Mesenchymal stem cell (in vitro differentiated cells and primary cell): ENCODE results near the gene RASAL2.

ENCODE experiments used
- DNase-seq: peaks from one replicate; pipeline ENCODE4 v3.0.0-alpha.2; 2013
- H2AFZ ChIP-seq: one replicate; pipeline ENCODE4 v1.6.1; 2013; ENCODE audit warnings: low read depth, mild to moderate bottlenecking, control low read depth, inconsistent platforms, low read length, moderate library complexity
- H2AK5ac ChIP-seq: 2 replicates; pipeline ENCODE4 v1.6.1; 2013; ENCODE audit warnings: low read length, moderate library complexity, mild to moderate bottlenecking, inconsistent platforms; ENCODE audit not compliant: severe bottlenecking
- H2BK120ac ChIP-seq: one replicate; pipeline ENCODE4 v1.6.1; 2013; ENCODE audit warnings: low read depth, mild to moderate bottlenecking, inconsistent platforms, low read length, moderate library complexity
- H2BK12ac ChIP-seq, 2 experiments: one replicate each; pipeline ENCODE4 v1.6.1; 2013; ENCODE audit warnings: inconsistent platforms in 2 of 2, low read length in 2 of 2, mild to moderate bottlenecking in 2 of 2, moderate library complexity in 2 of 2, control low read depth in 1 of 2
- H2BK15ac ChIP-seq: one replicate; pipeline ENCODE4 v1.6.1; 2013; ENCODE audit warnings: mild to moderate bottlenecking, low read depth, inconsistent platforms; ENCODE audit not compliant: poor library complexity, severe bottlenecking
- H2BK5ac ChIP-seq: 2 replicates; pipeline ENCODE4 v1.6.1; 2013; ENCODE audit warnings: low read depth, mild to moderate bottlenecking, low read length, control low read depth, inconsistent platforms; ENCODE audit not compliant: poor library complexity, severe bottlenecking
- H3K14ac ChIP-seq, 2 experiments: one replicate each; pipeline ENCODE4 v1.6.1; 2013; ENCODE audit warnings: inconsistent platforms in 2 of 2, low read length in 2 of 2, control low read depth in 1 of 2, mild to moderate bottlenecking in 1 of 2, moderate library complexity in 1 of 2
- H3K18ac ChIP-seq, 2 experiments: one replicate each; pipeline ENCODE4 v1.6.1; 2013; ENCODE audit warnings: inconsistent platforms in 2 of 2, low read length in 2 of 2, control low read depth in 1 of 2, low read depth in 1 of 2, mild to moderate bottlenecking in 1 of 2
- H3K23ac ChIP-seq, 2 experiments: one replicate each; pipeline ENCODE4 v1.6.1; 2013; ENCODE audit warnings: inconsistent platforms in 2 of 2, low read length in 2 of 2, mild to moderate bottlenecking in 2 of 2, moderate library complexity in 2 of 2, control low read depth in 1 of 2
- H3K27ac ChIP-seq: 2 replicates; pipeline ENCODE4 v1.5.1; 2013; ENCODE audit warnings: mild to moderate bottlenecking, moderate library complexity, low read length, control low read depth, inconsistent platforms; ENCODE audit not compliant: poor library complexity, severe bottlenecking
- H3K27me3 ChIP-seq, 2 experiments: 2 replicates each; pipeline versions ENCODE4 v1.6.1 to v1.7.0; 2013; ENCODE audit warnings: low read length in 2 of 2, mild to moderate bottlenecking in 2 of 2, moderate library complexity in 2 of 2, control low read depth in 1 of 2, inconsistent platforms in 1 of 2; ENCODE audit not compliant: control insufficient read depth in 1 of 2, insufficient read depth in 1 of 2
- H3K36me3 ChIP-seq, 2 experiments: 2 replicates each; pipeline versions ENCODE4 v1.6.1 to v1.7.0; 2013; ENCODE audit warnings: low read length in 2 of 2, control low read depth in 1 of 2, inconsistent platforms in 1 of 2, low read depth in 1 of 2, mild to moderate bottlenecking in 1 of 2; ENCODE audit not compliant: insufficient read depth in 2 of 2, control insufficient read depth in 1 of 2
- H3K4ac ChIP-seq, 2 experiments: one replicate each; pipeline ENCODE4 v1.6.1; 2013; ENCODE audit warnings: inconsistent platforms in 2 of 2, low read length in 2 of 2, mild to moderate bottlenecking in 2 of 2, moderate library complexity in 2 of 2, control low read depth in 1 of 2, low read depth in 1 of 2
- H3K4me1 ChIP-seq: 2 replicates; pipeline ENCODE4 v1.6.1; 2013; ENCODE audit warnings: low read depth, low read length, control low read depth; ENCODE audit not compliant: control insufficient read depth, insufficient read depth
- H3K4me2 ChIP-seq: 2 replicates; pipeline ENCODE4 v1.6.1; 2013; ENCODE audit warnings: low read length, mild to moderate bottlenecking, inconsistent platforms; ENCODE audit not compliant: poor library complexity, severe bottlenecking
- H3K4me3 ChIP-seq, 2 experiments: 2 replicates each; pipeline versions ENCODE4 v1.5.1 to v1.7.0; 2013; ENCODE audit warnings: low read length in 2 of 2, mild to moderate bottlenecking in 2 of 2, control low read depth in 1 of 2, low read depth in 1 of 2; ENCODE audit not compliant: insufficient read depth in 1 of 2
- H3K79me1 ChIP-seq: replicated peaks from 2 replicates; pipeline ENCODE4 v1.6.1; 2013; ENCODE audit warnings: mild to moderate bottlenecking, control low read depth, low read length, inconsistent platforms; ENCODE audit not compliant: poor library complexity, severe bottlenecking
- H3K9ac ChIP-seq: 2 replicates; pipeline ENCODE4 v1.7.0; 2013; ENCODE audit warnings: mild to moderate bottlenecking, low read length, moderate library complexity
- H3K9me3 ChIP-seq: 2 replicates; pipeline ENCODE4 v1.7.0; 2013; ENCODE audit warnings: mild to moderate bottlenecking, low read length; ENCODE audit not compliant: control insufficient read depth
- H4K8ac ChIP-seq: one replicate; pipeline ENCODE4 v1.6.1; 2013; ENCODE audit warnings: inconsistent platforms, mild to moderate bottlenecking, low read length, moderate library complexity
- H4K91ac ChIP-seq: one replicate; pipeline ENCODE4 v1.6.1; 2013; ENCODE audit warnings: mild to moderate bottlenecking, low read length, inconsistent platforms
- WGBS: methylation state at CpG from one replicate; pipeline ENCODE4 v1.1.7; 2013; ENCODE audit warnings: mixed read lengths; 5-methylcytosine and 5-hydroxymethylcytosine counted together

Gene RASAL2

DNA sequence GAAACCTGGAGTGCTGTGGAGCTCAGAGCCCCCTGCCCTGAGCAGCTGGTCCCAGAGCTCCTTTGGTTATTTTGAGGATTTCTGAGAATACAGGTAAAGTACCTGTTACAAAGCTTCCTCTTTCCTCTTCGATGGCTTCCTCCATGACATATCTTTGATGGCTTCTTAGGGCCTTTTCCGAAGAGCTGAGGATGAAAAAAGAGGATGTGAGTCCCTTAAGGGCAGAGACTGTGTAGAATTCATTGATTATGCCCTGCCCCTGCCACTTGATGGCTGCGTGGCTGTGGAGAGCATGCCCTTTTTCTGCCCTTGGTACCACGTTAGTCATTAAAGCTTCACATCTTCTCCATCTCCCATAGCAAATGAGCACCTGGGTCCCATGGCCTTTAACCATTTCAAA, 433.2 kb downstream of the RASAL2 start:
- Histone ChIP-seq H2AK5ac (no peak overlapping the region), H3K9me3 (peaks cover 4% of the 10 kb centered on the region), H2BK12ac (no peak overlapping the region), H4K91ac (no peak overlapping the region), H3K9ac (no peak overlapping the region), H2BK5ac (no peak overlapping the region), H3K27ac (no peak overlapping the region), H3K27me3 (no peaks in the 10 kb centered on the region), H2BK120ac (no peak overlapping the region), H3K79me1 (no peaks in the 10 kb centered on the region), H3K4ac (no peak overlapping the region), H3K4me3 (no peak overlapping the region), H3K23ac (no peak overlapping the region), H2AFZ (no peak overlapping the region), H3K14ac (no peak overlapping the region), H3K18ac (no peak overlapping the region), H4K8ac (no peak overlapping the region), H2BK15ac (no peak overlapping the region), H3K4me2 (no peak overlapping the region), H3K4me1 (peaks cover 20% of the 10 kb centered on the region), H3K36me3 (no peaks in the 10 kb centered on the region)
- no peak for DNase-seq
- 92% methylated on average over 3 of the region's 4 CpGs for WGBS

DNA sequence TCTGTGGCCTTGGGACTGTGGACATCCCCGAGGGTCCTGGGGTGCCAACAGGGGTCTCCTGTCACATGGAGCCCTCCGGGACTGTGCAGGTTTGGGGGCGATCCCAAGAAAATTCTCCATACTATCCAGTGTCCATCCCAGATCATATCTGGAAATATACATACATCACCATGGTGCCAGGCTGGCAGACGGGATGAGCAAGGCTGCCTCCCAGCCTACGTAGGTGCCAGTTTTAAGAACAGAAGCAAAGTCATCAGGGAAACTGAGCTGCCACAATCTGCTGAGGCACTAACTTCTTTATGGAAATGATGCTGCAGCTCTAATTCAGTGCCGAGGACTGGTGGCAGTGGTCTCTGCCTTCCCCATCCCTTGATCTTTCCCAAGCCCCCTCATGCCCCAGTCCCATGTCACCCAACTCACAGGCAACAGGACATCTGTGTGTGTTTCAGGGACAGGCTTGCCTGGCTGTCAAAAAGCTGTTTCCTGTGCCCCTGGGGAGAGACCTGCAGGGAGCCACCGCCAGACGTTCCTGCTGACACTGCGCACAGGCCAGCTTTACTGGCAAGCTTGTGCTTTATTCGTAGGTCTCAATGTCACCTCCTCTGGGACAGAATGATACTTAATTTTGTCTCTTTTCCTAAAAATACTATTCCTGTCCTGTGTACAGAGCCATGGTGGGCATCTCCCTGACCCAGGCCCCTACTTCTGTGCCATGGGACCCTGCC, 434.5 kb downstream of the RASAL2 start:
- H3K79me1 ChIP-seq = no peaks in the 10 kb centered on the region
- no peaks in the 10 kb centered on the region for H3K27me3 ChIP-seq
- peaks cover 22% of the 10 kb centered on the region for H3K4me1 ChIP-seq
- H4K91ac ChIP-seq = no peak overlapping the region
- H3K27ac ChIP-seq = no peak overlapping the region
- WGBS = 84% methylated on average over 10 of the region's 10 CpGs
- no peaks in the 10 kb centered on the region for H3K36me3 ChIP-seq
- H2BK5ac ChIP-seq = no peak overlapping the region
- H3K18ac ChIP-seq = peak overlapping the region in 1 of 2 experiments; percentile 1
- H3K23ac ChIP-seq = no peak overlapping the region
- H3K9ac ChIP-seq = no peak overlapping the region
- no peak overlapping the region for H2AFZ ChIP-seq
- no peak overlapping the region for H2BK12ac ChIP-seq
- H3K4me2 ChIP-seq = no peak overlapping the region
- peak overlapping the region; percentile 46 for H2AK5ac ChIP-seq
- no peak overlapping the region for H2BK15ac ChIP-seq
- H4K8ac ChIP-seq = no peak overlapping the region
- H3K9me3 ChIP-seq = peaks cover 4% of the 10 kb centered on the region
- no peak overlapping the region for H3K14ac ChIP-seq
- no peak for DNase-seq
- H3K4me3 ChIP-seq = no peak overlapping the region
- H2BK120ac ChIP-seq = no peak overlapping the region
- no peak overlapping the region for H3K4ac ChIP-seq

DNA sequence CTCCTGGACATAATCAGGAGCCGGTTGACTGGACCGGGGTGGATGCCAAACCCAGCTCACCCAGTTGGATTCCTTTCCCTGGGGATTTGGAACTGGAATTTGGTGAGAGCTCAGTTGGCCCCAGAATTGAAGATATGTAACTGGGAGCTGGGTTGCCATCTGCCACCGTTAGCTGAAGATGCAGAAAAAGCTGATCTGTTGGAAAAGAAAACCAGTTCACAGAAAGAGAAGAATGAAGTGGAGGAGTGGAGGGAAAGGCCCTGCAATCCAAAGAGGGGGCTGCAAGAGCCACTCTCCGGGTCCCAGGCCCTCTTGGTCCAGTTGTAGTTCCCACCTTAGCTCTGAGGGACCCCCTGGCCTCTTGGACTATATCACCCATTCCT, 435.0 kb downstream of the RASAL2 start:
- H2AFZ ChIP-seq = no peak overlapping the region
- no peak overlapping the region for H3K4me2 ChIP-seq
- no peak overlapping the region for H3K23ac ChIP-seq
- no peaks in the 10 kb centered on the region for H3K79me1 ChIP-seq
- H3K18ac ChIP-seq = no peak overlapping the region
- H2BK120ac ChIP-seq = no peak overlapping the region
- H3K4me1 ChIP-seq = peaks cover 22% of the 10 kb centered on the region
- no peak overlapping the region for H3K4ac ChIP-seq
- H4K91ac ChIP-seq = no peak overlapping the region
- H3K9me3 ChIP-seq = peaks cover 4% of the 10 kb centered on the region
- H2AK5ac ChIP-seq = peak overlapping the region; percentile 62
- no peak overlapping the region for H3K27ac ChIP-seq
- no peaks in the 10 kb centered on the region for H3K27me3 ChIP-seq
- no peak overlapping the region for H2BK12ac ChIP-seq
- H4K8ac ChIP-seq = no peak overlapping the region
- WGBS = 88% methylated on average over 4 of the region's 4 CpGs
- DNase-seq = no peak
- no peak overlapping the region for H2BK5ac ChIP-seq
- H3K4me3 ChIP-seq = no peak overlapping the region
- H3K36me3 ChIP-seq = no peaks in the 10 kb centered on the region
- H3K14ac ChIP-seq = no peak overlapping the region
- H3K9ac ChIP-seq = no peak overlapping the region
- H2BK15ac ChIP-seq = no peak overlapping the region

- Histone ChIP-seq H3K27ac (no peak overlapping the region), H2BK5ac (peak overlapping the region; percentile 66), H4K8ac (no peak overlapping the region), H3K79me1 (no peaks in the 10 kb centered on the region), H2BK15ac (no peak overlapping the region), H3K9ac (no peak overlapping the region), H3K4me3 (no peak overlapping the region), H2AFZ (no peak overlapping the region), H2BK120ac (no peak overlapping the region), H3K4me2 (no peak overlapping the region), H3K23ac (no peak overlapping the region), H4K91ac (no peak overlapping the region), H3K4ac (no peak overlapping the region), H3K4me1 (peaks cover 25% of the 10 kb centered on the region), H2BK12ac (no peak overlapping the region), H3K18ac (no peak overlapping the region), H3K27me3 (no peaks in the 10 kb centered on the region), H3K14ac (no peak overlapping the region), H3K9me3 (peaks cover 2% of the 10 kb centered on the region), H2AK5ac (peak overlapping the region; percentile 62), H3K36me3 (no peaks in the 10 kb centered on the region)
- WGBS = 92% methylated on average over 7 of the region's 8 CpGs
- no peak for DNase-seq
Measured at GRCh38 chr1:178529364-178530036, 435.6 kb downstream of the RASAL2 start.
